GM12878 (cell line): Measurements from ENCODE around the gene KATNB1. TPM values are rescaled to one million over a fixed set of nuclear protein-coding genes. Genes with fewer than 3 reads are reported as not detected.

ENCODE experiments used
- ATAC-seq: fragments of 200-7000 bp; cut with Tn5 transposase; 3 replicates; pipeline ENCODE4 v1.9.1; 2020; ENCODE audit warnings: mild to moderate bottlenecking, moderate library complexity
- BruUV-seq: library from RNA; stranded (reverse); fragments of 400-500 nt; replicated peaks from 2 replicates; lab custom pipeline; 2021; lab: Mats Ljungman, UMichigan
- CTCF ChIA-PET: fragments of 300-600 bp; sonication (Branson Sonifier 250); formaldehyde crosslinking; extraction: SDS; loops from one replicate; lab custom pipeline; 2021; ENCODE audit warnings: inconsistent platforms; lab: Yijun Ruan, JAX
- POLR2A ChIA-PET: fragments of 350-600 bp; formaldehyde crosslinking; extraction: SDS; loops from one replicate; lab custom pipeline; 2021; ENCODE audit warnings: inconsistent platforms; lab: Charles Lee
- RAD21 ChIA-PET: fragments of 300-600 bp; sonication (Branson Sonifier 250); formaldehyde crosslinking; loops from one replicate; lab custom pipeline; 2023; ENCODE audit warnings: antibody characterized with exemption; ENCODE audit not compliant: unreplicated experiment; lab: Charles Lee
- SMC1A ChIA-PET: fragments of 300-600 bp; sonication (Branson Sonifier 250); formaldehyde crosslinking; loops from one replicate; lab custom pipeline; 2023; ENCODE audit not compliant: unreplicated experiment, uncharacterized antibody; lab: Charles Lee
- DNase-seq: peaks from one replicate; pipeline ENCODE4 v3.0.0-alpha.2; 2011; ENCODE audit warnings: low read depth, low spot score
- FAIRE-seq: peaks from 3 replicates; lab custom pipeline; 2011; peaks lifted over from hg19 to GRCh38; lab: Jason Lieb, UNC
- H2AFZ ChIP-seq: 2 replicates; pipeline ENCODE4 v1.6.0; 2011; ENCODE audit warnings: low read depth, low read length, control low read depth; ENCODE audit not compliant: control insufficient read depth
- H3K27ac ChIP-seq: 2 replicates; pipeline ENCODE4 v1.5.1; 2011; ENCODE audit warnings: control low read depth; ENCODE audit not compliant: control insufficient read depth, insufficient read depth
- H3K27me3 ChIP-seq, 2 experiments: replicated peaks in 1 of 2; 2 replicates each; pipeline versions ENCODE4 v1.6.0 to v1.6.1; 2011; ENCODE audit warnings: low read length in 1 of 2; ENCODE audit not compliant: control insufficient read depth in 2 of 2, insufficient read depth in 2 of 2
- H3K36me3 ChIP-seq, 2 experiments: 2 replicates each; pipeline ENCODE4 v1.5.1; 2011; ENCODE audit warnings: low read length in 1 of 2; ENCODE audit not compliant: control insufficient read depth in 2 of 2, insufficient read depth in 2 of 2
- H3K4me1 ChIP-seq: 2 replicates; pipeline ENCODE4 v1.6.1; 2011; ENCODE audit warnings: mild to moderate bottlenecking, low read length, moderate library complexity, mixed read lengths; ENCODE audit not compliant: control insufficient read depth, insufficient read depth
- H3K4me2 ChIP-seq: 2 replicates; pipeline ENCODE4 v1.6.0; 2011; ENCODE audit warnings: control low read depth; ENCODE audit not compliant: control insufficient read depth, insufficient read depth
- H3K4me3 ChIP-seq: fragments of 200-600 bp; sonication (generic); 2 replicates; pipeline ENCODE4 v1.5.1; 2016
- H3K79me2 ChIP-seq: 2 replicates; pipeline ENCODE4 v1.6.0; 2011; ENCODE audit warnings: low read length; ENCODE audit not compliant: control insufficient read depth, insufficient read depth
- H3K9ac ChIP-seq: 2 replicates; pipeline ENCODE4 v1.8.0; 2011; ENCODE audit warnings: low read length, control low read depth, mixed read lengths; ENCODE audit not compliant: control insufficient read depth, insufficient read depth
- H3K9me3 ChIP-seq: replicated peaks from 3 replicates; pipeline ENCODE4 v1.5.1; 2011; ENCODE audit warnings: mild to moderate bottlenecking, low read length; ENCODE audit not compliant: control insufficient read depth, insufficient read depth
- H4K20me1 ChIP-seq: 2 replicates; pipeline ENCODE4 v1.6.0; 2011; ENCODE audit not compliant: control insufficient read depth, insufficient read depth
- BMI1 ChIP-seq: fragments of 450-650 bp; IDR thresholded peaks from 2 replicates; pipeline ENCODE4 v1.6.1; 2016; ENCODE audit warnings: mild to moderate bottlenecking, moderate library complexity, borderline replicate concordance
- CREM ChIP-seq: IDR thresholded peaks from 2 replicates; pipeline ENCODE4 v1.6.1; 2014; ENCODE audit warnings: antibody characterized with exemption, low read depth
- ETV6 ChIP-seq, 2 experiments: fragments of 450-650 bp in 1 of 2; IDR thresholded peaks in 1 of 2; conservative IDR thresholded peaks in 1 of 2; 2 replicates each; pipeline ENCODE4 v1.6.1; 2014; ENCODE audit warnings: antibody characterized with exemption in 1 of 2, borderline replicate concordance in 1 of 2, low read depth in 1 of 2, mild to moderate bottlenecking in 1 of 2, moderate library complexity in 1 of 2
- MXI1 ChIP-seq: fragments of 150-350 bp; IDR thresholded peaks from 2 replicates; pipeline ENCODE4 v1.6.1; 2011; ENCODE audit warnings: low read depth, mild to moderate bottlenecking, inconsistent platforms, low read length, improper control_type of control experiment
- SMC3 ChIP-seq: IDR thresholded peaks from 2 replicates; pipeline ENCODE4 v1.6.1; 2011; ENCODE audit warnings: low read length, improper control_type of control experiment, borderline replicate concordance
- SREBF1 ChIP-seq: IDR thresholded peaks from 2 replicates; pipeline ENCODE4 v1.6.1; 2012; ENCODE audit warnings: mild to moderate bottlenecking, low read length
- SUZ12 ChIP-seq: fragments of 200-600 bp; sonication (generic); IDR thresholded peaks from one replicate; pipeline ENCODE4 v1.6.1; 2018; ENCODE audit warnings: antibody characterized with exemption, mild to moderate bottlenecking; ENCODE audit not compliant: unreplicated experiment
- WGBS: methylation state at CpG from one replicate; pipeline ENCODE4 v1.1.6; 2016; ENCODE audit warnings: low lambda C conversion rate; ENCODE audit not compliant: insufficient replicate concordance, insufficient coverage; ENCODE audit errors: missing lambda C conversion rate; 5-methylcytosine and 5-hydroxymethylcytosine counted together
- in situ Hi-C: fragments of 300-500 bp; cut with MboI; formaldehyde crosslinking; loops from 9 replicates; pipeline ENCODE4 v1.14.3; 2018; ENCODE audit warnings: mixed read lengths
- intact Hi-C: fragments of 100-400 bp; cut with micrococcal nuclease; formaldehyde crosslinking; loops from one replicate; pipeline ENCODE4 v1.14.2; 2022; ENCODE audit not compliant: unreplicated experiment
- polyA plus RNA-seq, 11 experiments: library from polyadenylated mRNA; depleted of rRNA in 4 of 11; unstranded in 6 of 11; stranded (reverse) in 5 of 11; fragments of >200 nt; fragmentation: Nextera tagmentation in 4 of 11; fragmentation: Illumina TruSeq in 1 of 11; extraction: Ambion mirVana in 4 of 11; extraction: Trizol in 1 of 11; gene quantifications; 1 replicate in 1 of 11; 2 replicates in 10 of 11; pipeline versions ENCODE4 v1.2.1 to v1.2.3, GENCODE V29; 2011 to 2016; ENCODE audit warnings: inconsistent platforms in 2 of 11, missing spikeins in 2 of 11, low read depth in 1 of 11
- total RNA-seq, 4 experiments: library from RNA; depleted of rRNA in 3 of 4; stranded (reverse); fragments of >200 nt in 3 of 4; fragmentation: Illumina TruSeq in 1 of 4; extraction: Trizol in 1 of 4; gene quantifications; 2 replicates each; pipeline versions ENCODE4 v1.2.1 to v1.2.3, GENCODE V29; 2013 to 2021
- TF ChIP-seq, protein P1 (sequence below): fragments of 450-650 bp; IDR thresholded peaks from 2 replicates; pipeline ENCODE4 v1.6.1; 2017; ENCODE audit warnings: mild to moderate bottlenecking
- TF ChIP-seq, protein P2 (sequence below): IDR thresholded peaks from 2 replicates; pipeline ENCODE4 v1.6.1; 2012; ENCODE audit warnings: improper control_type of control experiment, low read depth, low read length; ENCODE audit not compliant: insufficient replicate concordance

KATNB1 gene
- total and polyA plus RNA-seq, 10 of the 15 experiments (the other 5 are each of a cell fraction or from before 2014, with no cell fraction given), result 0.71 to 46.5 (median 19.5) TPM

DNA sequence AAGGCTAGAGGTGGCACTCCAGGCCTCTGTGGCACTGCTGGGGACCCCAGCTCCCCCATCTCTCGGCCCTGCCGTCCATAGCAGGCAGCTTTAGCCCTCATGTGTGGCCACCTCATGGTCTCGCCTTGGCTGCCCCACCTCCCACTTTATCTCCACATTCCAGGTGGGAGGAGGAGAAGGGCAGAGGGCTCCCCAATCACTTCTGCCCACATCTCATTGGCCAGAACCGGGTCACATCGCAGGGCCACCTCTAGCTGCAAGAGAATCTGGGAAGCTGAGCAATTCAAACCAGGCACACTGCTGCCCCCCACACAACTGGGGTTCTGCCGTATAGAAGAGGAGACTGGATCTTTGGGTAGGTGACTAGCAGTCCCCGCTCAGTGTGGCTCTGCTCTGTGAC, 39.3 kb upstream of the KATNB1 start:
- H3K36me3 ChIP-seq, result no peaks in the 10 kb centered on the region
- BruUV-seq, result no TSS peak
- no peak overlapping the region for H2AFZ ChIP-seq
- H3K4me3 ChIP-seq, result no peak overlapping the region
- CTCF ChIA-PET, result no interaction called here
- intact Hi-C loops, result no loop called here
- no peaks in the 10 kb centered on the region for H4K20me1 ChIP-seq
- POLR2A ChIA-PET, result no interaction called here
- no peak overlapping the region for H3K4me2 ChIP-seq
- no peak overlapping the region for H3K27ac ChIP-seq
- RAD21 ChIA-PET, result no interaction called here
- WGBS, result 67% methylated on average over 7 of the region's 7 CpGs
- in situ Hi-C loops, result no loop called here
- H3K9me3 ChIP-seq, result no peaks in the 10 kb centered on the region
- SMC1A ChIA-PET, result no interaction called here
- FAIRE-seq, result no peak
- no peak overlapping the region for H3K9ac ChIP-seq
- DNase-seq, result no peak
- no peaks in the 10 kb centered on the region for H3K79me2 ChIP-seq
- TF ChIP-seq SUZ12 (no peak), BMI1 (no peak), CREM (no peak), ETV6 (conservative IDR thresholded peaks at IDR 0.05 in 1 of 2, IDR thresholded peaks at IDR 0.05 in 1 of 2; ENCODE audit: borderline replicate concordance in 1 of 2, low read depth in 1 of 2) (no peak), SMC3 (no peak), MXI1 (no peak), SREBF1 (no peak)
- TF ChIP-seq, protein P1, sequence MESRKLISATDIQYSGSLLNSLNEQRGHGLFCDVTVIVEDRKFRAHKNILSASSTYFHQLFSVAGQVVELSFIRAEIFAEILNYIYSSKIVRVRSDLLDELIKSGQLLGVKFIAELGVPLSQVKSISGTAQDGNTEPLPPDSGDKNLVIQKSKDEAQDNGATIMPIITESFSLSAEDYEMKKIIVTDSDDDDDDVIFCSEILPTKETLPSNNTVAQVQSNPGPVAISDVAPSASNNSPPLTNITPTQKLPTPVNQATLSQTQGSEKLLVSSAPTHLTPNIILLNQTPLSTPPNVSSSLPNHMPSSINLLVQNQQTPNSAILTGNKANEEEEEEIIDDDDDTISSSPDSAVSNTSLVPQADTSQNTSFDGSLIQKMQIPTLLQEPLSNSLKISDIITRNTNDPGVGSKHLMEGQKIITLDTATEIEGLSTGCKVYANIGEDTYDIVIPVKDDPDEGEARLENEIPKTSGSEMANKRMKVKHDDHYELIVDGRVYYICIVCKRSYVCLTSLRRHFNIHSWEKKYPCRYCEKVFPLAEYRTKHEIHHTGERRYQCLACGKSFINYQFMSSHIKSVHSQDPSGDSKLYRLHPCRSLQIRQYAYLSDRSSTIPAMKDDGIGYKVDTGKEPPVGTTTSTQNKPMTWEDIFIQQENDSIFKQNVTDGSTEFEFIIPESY, result no peak
- TF ChIP-seq, protein P2, sequence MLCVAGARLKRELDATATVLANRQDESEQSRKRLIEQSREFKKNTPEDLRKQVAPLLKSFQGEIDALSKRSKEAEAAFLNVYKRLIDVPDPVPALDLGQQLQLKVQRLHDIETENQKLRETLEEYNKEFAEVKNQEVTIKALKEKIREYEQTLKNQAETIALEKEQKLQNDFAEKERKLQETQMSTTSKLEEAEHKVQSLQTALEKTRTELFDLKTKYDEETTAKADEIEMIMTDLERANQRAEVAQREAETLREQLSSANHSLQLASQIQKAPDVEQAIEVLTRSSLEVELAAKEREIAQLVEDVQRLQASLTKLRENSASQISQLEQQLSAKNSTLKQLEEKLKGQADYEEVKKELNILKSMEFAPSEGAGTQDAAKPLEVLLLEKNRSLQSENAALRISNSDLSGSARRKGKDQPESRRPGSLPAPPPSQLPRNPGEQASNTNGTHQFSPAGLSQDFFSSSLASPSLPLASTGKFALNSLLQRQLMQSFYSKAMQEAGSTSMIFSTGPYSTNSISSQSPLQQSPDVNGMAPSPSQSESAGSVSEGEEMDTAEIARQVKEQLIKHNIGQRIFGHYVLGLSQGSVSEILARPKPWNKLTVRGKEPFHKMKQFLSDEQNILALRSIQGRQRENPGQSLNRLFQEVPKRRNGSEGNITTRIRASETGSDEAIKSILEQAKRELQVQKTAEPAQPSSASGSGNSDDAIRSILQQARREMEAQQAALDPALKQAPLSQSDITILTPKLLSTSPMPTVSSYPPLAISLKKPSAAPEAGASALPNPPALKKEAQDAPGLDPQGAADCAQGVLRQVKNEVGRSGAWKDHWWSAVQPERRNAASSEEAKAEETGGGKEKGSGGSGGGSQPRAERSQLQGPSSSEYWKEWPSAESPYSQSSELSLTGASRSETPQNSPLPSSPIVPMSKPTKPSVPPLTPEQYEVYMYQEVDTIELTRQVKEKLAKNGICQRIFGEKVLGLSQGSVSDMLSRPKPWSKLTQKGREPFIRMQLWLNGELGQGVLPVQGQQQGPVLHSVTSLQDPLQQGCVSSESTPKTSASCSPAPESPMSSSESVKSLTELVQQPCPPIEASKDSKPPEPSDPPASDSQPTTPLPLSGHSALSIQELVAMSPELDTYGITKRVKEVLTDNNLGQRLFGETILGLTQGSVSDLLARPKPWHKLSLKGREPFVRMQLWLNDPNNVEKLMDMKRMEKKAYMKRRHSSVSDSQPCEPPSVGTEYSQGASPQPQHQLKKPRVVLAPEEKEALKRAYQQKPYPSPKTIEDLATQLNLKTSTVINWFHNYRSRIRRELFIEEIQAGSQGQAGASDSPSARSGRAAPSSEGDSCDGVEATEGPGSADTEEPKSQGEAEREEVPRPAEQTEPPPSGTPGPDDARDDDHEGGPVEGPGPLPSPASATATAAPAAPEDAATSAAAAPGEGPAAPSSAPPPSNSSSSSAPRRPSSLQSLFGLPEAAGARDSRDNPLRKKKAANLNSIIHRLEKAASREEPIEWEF, result no peak
- no peak for ATAC-seq
- H3K4me1 ChIP-seq, result no peaks in the 10 kb centered on the region
- no peaks in the 10 kb centered on the region; a peak in 1 of 4 replicates for H3K27me3 ChIP-seq
